Measurements from ENCODE around the gene TUBG2. TPM values are rescaled to one million over a fixed set of nuclear protein-coding genes. Genes with fewer than 3 reads are reported as not detected.

TUBG2 gene
- total and polyA plus RNA-seq, 2 experiments from 2014 or later, result 16.0 to 46.3 TPM

DNA sequence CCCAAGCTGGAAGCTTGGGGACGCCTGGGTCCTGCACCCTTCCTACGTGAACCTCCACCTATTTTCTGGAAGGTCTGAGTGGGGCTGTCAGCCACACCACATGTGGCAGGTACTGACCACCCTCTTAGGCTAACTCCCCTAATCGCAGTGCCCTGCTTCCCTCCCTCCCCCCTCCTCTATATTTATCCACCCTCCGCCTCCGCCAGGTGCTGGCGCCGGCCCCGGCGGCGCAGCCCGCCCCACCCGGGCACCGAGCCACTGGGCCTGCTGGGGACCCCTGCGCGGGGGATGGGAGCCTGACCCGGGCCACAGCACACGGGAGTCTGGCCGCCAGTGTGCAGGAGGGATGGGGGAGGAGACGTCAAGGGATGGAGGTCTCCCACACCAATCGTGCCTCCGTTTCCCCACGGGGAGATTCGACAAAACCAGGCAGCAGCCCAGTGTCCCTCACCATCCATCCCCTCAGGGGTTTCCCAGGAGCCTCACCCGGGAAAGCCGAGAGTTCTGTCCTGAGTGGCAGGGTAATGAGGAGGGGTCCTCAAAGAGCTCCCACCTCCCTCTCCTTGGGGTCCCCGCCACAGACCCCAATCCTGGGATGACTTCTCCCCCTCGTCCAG, 16.4 kb downstream of the TUBG2 start:
- WGBS (ENCODE audit: low lambda C conversion rate, missing lambda C conversion rate), result 5% methylated on average over 23 of the region's 27 CpGs
- no peaks in the 10 kb centered on the region for H3K27me3 ChIP-seq
- H3K4me3 ChIP-seq, result peak overlapping the region; percentile 84
- no peaks in the 10 kb centered on the region for H3K9me2 ChIP-seq (replicated peaks; ENCODE audit: insufficient read depth)
- TF ChIP-seq, protein P1, sequence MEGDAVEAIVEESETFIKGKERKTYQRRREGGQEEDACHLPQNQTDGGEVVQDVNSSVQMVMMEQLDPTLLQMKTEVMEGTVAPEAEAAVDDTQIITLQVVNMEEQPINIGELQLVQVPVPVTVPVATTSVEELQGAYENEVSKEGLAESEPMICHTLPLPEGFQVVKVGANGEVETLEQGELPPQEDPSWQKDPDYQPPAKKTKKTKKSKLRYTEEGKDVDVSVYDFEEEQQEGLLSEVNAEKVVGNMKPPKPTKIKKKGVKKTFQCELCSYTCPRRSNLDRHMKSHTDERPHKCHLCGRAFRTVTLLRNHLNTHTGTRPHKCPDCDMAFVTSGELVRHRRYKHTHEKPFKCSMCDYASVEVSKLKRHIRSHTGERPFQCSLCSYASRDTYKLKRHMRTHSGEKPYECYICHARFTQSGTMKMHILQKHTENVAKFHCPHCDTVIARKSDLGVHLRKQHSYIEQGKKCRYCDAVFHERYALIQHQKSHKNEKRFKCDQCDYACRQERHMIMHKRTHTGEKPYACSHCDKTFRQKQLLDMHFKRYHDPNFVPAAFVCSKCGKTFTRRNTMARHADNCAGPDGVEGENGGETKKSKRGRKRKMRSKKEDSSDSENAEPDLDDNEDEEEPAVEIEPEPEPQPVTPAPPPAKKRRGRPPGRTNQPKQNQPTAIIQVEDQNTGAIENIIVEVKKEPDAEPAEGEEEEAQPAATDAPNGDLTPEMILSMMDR (IDR thresholded peaks at IDR 0.05; ENCODE audit: poor library complexity), result no peak
- TF ChIP-seq EZH2 (IDR thresholded peaks at IDR 0.05; ENCODE audit: borderline replicate concordance), result no peak
- no peak for TF ChIP-seq EZH2phosphoT487 (IDR thresholded peaks at IDR 0.05; ENCODE audit: low read depth, severe bottlenecking, unreplicated experiment)
- peaks cover 43% of the 10 kb centered on the region for H3K4me1 ChIP-seq (ENCODE audit: insufficient read depth)
- H3K27ac ChIP-seq, result peak overlapping the region; percentile 83
- peaks cover 30% of the 10 kb centered on the region for H3K79me2 ChIP-seq
- no peaks in the 10 kb centered on the region for H3K36me3 ChIP-seq (replicated peaks; ENCODE audit: insufficient read depth, low read depth)
- peaks cover 20% of the 10 kb centered on the region for H4K20me1 ChIP-seq (ENCODE audit: insufficient read depth, poor library complexity, severe bottlenecking)
- H2AFZ ChIP-seq, result no peak overlapping the region
- H3K9me3 ChIP-seq (ENCODE audit: low read depth), result no peaks in the 10 kb centered on the region
- peak; percentile 41 for DNase-seq (ENCODE audit: low spot score)
- peak overlapping the region; percentile 95 for H3K4me2 ChIP-seq

DNA sequence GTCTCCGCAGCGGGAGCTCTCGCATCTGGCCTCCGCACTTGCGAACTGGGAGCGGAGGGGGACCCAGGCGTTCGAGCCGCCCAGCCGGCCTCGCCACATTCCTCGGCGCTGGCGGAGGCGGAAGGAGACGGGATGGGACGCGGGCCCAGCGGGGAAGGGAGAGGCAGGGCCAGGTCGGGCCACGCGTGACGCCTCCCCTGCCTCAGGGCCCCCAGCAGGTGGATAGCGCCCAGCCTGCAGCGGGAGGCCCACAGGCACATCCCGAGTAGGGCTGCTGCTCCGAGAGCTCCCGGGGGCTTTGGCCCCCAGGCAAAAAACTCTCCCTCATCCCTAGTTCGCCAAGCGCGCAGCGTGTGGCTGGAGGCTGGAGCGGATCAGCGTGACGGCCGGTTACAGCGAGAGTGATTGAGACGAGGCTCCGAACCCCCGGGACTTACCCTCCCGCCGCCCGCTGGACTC, 16.9 kb downstream of the TUBG2 start:
- whole genome bisulfite sequencing (ENCODE audit: low lambda C conversion rate, missing lambda C conversion rate), result 0% methylated on average over 30 of the region's 43 CpGs
- no peaks in the 10 kb centered on the region for H3K27me3 ChIP-seq

DNA sequence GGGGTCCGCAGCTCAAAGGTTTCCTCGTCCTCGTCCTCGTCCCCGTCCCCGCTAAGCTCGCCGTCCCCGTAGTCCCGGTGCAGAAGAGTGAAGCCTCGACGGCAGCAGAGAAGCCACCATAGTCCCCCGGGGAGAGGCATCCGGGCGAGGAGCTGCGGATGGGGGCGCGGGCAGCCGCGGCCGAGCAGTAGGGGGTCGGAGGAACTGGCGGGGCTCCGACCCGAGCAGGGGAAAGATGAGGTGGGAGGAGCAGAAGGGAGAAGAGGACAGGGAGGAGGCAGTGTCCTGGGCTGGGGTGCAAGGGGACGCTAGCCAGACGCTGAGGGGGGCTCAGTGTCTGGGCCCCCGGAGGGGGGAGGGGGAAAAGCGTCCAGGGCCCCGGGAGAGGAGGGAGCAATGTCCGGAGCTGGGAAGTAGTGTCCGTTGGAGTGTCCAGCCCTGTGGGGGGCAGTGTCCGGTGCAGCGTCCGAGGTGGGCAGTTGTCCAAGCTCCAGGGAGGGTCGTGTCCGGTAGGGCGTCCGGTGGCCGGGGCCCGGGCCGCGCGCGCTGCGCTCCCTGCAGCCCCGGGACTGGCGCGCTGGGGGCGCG, 17.4 kb downstream of the TUBG2 start, which contains the start of gene PLEKHH3:
TSS of gene PLEKHH3 (minus strand) at position 571 of the 588 bp plus-strand sequence. CDS start at position 140, 431 bp downstream.
- no peak for TF ChIP-seq EZH2 (IDR thresholded peaks at IDR 0.05; ENCODE audit: borderline replicate concordance)
- TF ChIP-seq, protein P1 (IDR thresholded peaks at IDR 0.05; ENCODE audit: poor library complexity), result peak; percentile 9
- no peak for TF ChIP-seq EZH2phosphoT487 (IDR thresholded peaks at IDR 0.05; ENCODE audit: low read depth, severe bottlenecking, unreplicated experiment)
- Histone ChIP-seq H4K20me1 (ENCODE audit: insufficient read depth, poor library complexity, severe bottlenecking) (peaks cover 20% of the 10 kb centered on the region), H3K79me2 (peaks cover 30% of the 10 kb centered on the region), H3K27me3 (no peaks in the 10 kb centered on the region), H2AFZ (peak within 1 kb of the TSS; percentile 64), H3K36me3 (replicated peaks; ENCODE audit: insufficient read depth, low read depth) (no peaks in the 10 kb centered on the region), H3K4me3 (peak within 1 kb of the TSS; percentile 84), H3K9me2 (replicated peaks; ENCODE audit: insufficient read depth) (no peaks in the 10 kb centered on the region), H3K27ac (peak within 1 kb of the TSS; percentile 98), H3K4me2 (peak within 1 kb of the TSS; percentile 95), H3K4me1 (ENCODE audit: insufficient read depth) (peaks cover 43% of the 10 kb centered on the region), H3K9me3 (ENCODE audit: low read depth) (no peaks in the 10 kb centered on the region)
- no peak for DNase-seq (ENCODE audit: low spot score)
- 1% methylated on average over 23 of the region's 51 CpGs for WGBS (ENCODE audit: low lambda C conversion rate, missing lambda C conversion rate)

More for the DNA sequence above, 16.9 kb downstream of the TUBG2 start:
- DNase-seq (ENCODE audit: low spot score), result peak; percentile 82
- peaks cover 20% of the 10 kb centered on the region for H4K20me1 ChIP-seq (ENCODE audit: insufficient read depth, poor library complexity, severe bottlenecking)
- TF ChIP-seq EZH2 (IDR thresholded peaks at IDR 0.05; ENCODE audit: borderline replicate concordance) (no peak), EZH2phosphoT487 (IDR thresholded peaks at IDR 0.05; ENCODE audit: low read depth, severe bottlenecking, unreplicated experiment) (no peak)
- TF ChIP-seq, protein P1 (IDR thresholded peaks at IDR 0.05; ENCODE audit: poor library complexity), result no peak
- peak overlapping the region; percentile 95 for H3K4me2 ChIP-seq
- peak overlapping the region; percentile 83 for H3K27ac ChIP-seq
- H3K36me3 ChIP-seq (replicated peaks; ENCODE audit: insufficient read depth, low read depth), result no peaks in the 10 kb centered on the region
- H2AFZ ChIP-seq, result peak overlapping the region; percentile 64
- H3K9me3 ChIP-seq (ENCODE audit: low read depth), result no peaks in the 10 kb centered on the region
- peaks cover 30% of the 10 kb centered on the region for H3K79me2 ChIP-seq
- H3K4me1 ChIP-seq (ENCODE audit: insufficient read depth), result peaks cover 43% of the 10 kb centered on the region
- no peaks in the 10 kb centered on the region for H3K9me2 ChIP-seq (replicated peaks; ENCODE audit: insufficient read depth)
- H3K4me3 ChIP-seq, result peak overlapping the region; percentile 84

Data from hepatocyte (in vitro differentiated cells).